ENCODE measurements around the gene RNF144B.

The RNF144B gene

DNA sequence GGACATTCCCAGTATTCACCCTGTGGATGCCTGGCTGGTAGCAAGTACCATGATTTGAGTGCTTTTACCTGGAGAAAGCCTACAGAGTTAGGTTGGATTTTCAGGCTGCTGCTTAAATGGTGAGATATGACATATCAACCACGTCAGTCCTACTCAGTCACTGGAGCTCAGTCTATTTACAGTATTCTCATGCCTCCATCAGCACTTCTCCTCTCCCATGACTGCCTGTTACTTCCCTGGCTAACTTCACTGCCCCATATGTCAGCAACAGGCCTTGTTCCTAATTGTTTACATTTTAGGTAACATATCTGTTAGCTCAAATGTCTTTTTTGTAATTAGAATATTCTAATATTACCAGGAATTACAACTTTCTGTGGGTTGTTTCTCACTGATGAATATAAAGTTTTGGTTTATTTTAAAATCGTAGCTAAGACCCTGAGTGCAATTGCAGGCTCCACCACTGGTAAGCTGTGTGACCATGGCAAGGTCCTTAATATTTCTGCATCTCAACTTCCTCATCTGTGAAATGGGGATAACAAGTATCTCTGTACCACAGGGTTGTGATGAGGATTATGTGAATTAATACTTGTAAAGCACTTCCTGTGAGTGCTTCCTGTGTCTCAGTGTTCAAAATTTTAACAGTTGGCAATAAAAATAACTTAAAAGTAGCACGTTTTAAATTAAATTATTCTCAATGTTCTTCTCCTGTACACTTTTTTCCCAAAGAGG is 54.3 kb downstream of the RNF144B start:
- TF ChIP-seq SPI1 (IDR thresholded peaks at IDR 0.05; ENCODE audit: borderline replicate concordance, low read depth) = no peak
- TF ChIP-seq REST (IDR thresholded peaks at IDR 0.05; ENCODE audit: insufficient replicate concordance, low read depth) = no peak
- no peak for TF ChIP-seq GABPA (IDR thresholded peaks at IDR 0.05; ENCODE audit: low read depth)
- TF ChIP-seq POLR2AphosphoS5 (IDR thresholded peaks at IDR 0.05; ENCODE audit: low read depth) = no peak
- TF ChIP-seq CTCF (IDR thresholded peaks at IDR 0.05; ENCODE audit: insufficient read depth, low read length) = no peak
- Histone ChIP-seq H3K27ac (replicated peaks) (no peak overlapping the region), H3K4me3 (replicated peaks; ENCODE audit: insufficient read depth, low read length) (no peak overlapping the region), H3K27me3 (ENCODE audit: insufficient read depth, poor library complexity, severe bottlenecking) (no peaks in the 10 kb centered on the region)
- DNase-seq (ENCODE audit: low read depth in 1 of 2, low spot score in 1 of 2) = no peak

DNA sequence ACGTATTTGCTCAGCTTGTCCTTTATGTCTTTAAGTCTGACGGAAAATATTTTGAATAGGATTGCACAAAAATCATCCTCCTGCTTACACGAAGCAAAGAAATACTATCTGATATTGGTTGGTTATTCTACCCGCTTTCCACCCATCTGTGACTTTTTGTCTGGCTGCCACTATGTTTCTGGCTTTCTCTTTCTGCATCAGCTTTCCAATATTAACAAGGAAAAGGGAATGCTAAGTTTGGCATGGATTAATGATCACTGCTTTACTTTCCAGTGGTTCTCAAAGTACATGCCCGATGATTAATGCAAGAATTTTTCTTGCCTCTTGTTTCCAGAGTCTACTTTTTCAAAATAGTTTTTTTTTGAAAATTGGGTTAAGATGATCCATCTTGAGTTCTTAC is 57.0 kb downstream of the RNF144B start:
- DNase-seq (ENCODE audit: low read depth in 1 of 2, low spot score in 1 of 2) = no peak
- Histone ChIP-seq H3K27ac (replicated peaks) (no peak overlapping the region), H3K4me3 (replicated peaks; ENCODE audit: insufficient read depth, low read length) (no peak overlapping the region), H3K27me3 (ENCODE audit: insufficient read depth, poor library complexity, severe bottlenecking) (no peaks in the 10 kb centered on the region)
- TF ChIP-seq POLR2AphosphoS5 (IDR thresholded peaks at IDR 0.05; ENCODE audit: low read depth) (no peak), CTCF (IDR thresholded peaks at IDR 0.05; ENCODE audit: insufficient read depth, low read length) (no peak), SPI1 (IDR thresholded peaks at IDR 0.05; ENCODE audit: borderline replicate concordance, low read depth) (no peak), GABPA (IDR thresholded peaks at IDR 0.05; ENCODE audit: low read depth) (no peak), REST (IDR thresholded peaks at IDR 0.05; ENCODE audit: insufficient replicate concordance, low read depth) (no peak)

GRCh38 chr6:18445228-18445627 is 58.1 kb downstream of the RNF144B start:
- Histone ChIP-seq H3K27ac (replicated peaks) (no peak overlapping the region), H3K4me3 (replicated peaks; ENCODE audit: insufficient read depth, low read length) (no peak overlapping the region), H3K27me3 (ENCODE audit: insufficient read depth, poor library complexity, severe bottlenecking) (no peaks in the 10 kb centered on the region)
- no peak for DNase-seq (ENCODE audit: low read depth in 1 of 2, low spot score in 1 of 2)
- no peak for TF ChIP-seq SPI1 (IDR thresholded peaks at IDR 0.05; ENCODE audit: borderline replicate concordance, low read depth)
- no peak for TF ChIP-seq CTCF (IDR thresholded peaks at IDR 0.05; ENCODE audit: insufficient read depth, low read length)
- TF ChIP-seq GABPA (IDR thresholded peaks at IDR 0.05; ENCODE audit: low read depth) = no peak

DNA sequence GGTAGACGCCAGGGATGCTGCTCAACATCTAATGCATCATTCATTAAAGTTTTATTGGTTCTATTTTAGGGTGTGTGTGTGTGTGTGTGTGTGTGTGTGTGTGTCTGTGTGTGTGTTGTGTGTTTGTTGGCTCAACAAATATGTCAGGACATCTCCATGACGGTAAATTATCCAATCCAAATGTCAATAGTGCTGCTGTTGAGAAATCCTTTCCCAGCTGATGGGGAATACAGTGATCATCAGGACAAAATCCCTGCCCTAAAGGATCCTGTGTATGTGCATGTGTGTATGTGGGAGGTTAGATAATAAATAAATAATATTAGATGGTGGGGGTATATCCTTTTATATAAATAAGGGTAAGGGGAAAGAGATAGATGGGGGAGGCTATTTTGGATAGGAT is 59.6 kb downstream of the RNF144B start:
- DNase-seq (ENCODE audit: low read depth in 1 of 2, low spot score in 1 of 2) = no peak
- Histone ChIP-seq H3K27ac (replicated peaks) (no peak overlapping the region), H3K27me3 (ENCODE audit: insufficient read depth, poor library complexity, severe bottlenecking) (no peaks in the 10 kb centered on the region), H3K4me3 (replicated peaks; ENCODE audit: insufficient read depth, low read length) (no peak overlapping the region)
- TF ChIP-seq POLR2AphosphoS5 (IDR thresholded peaks at IDR 0.05; ENCODE audit: low read depth) (no peak), CTCF (IDR thresholded peaks at IDR 0.05; ENCODE audit: insufficient read depth, low read length) (no peak), REST (IDR thresholded peaks at IDR 0.05; ENCODE audit: insufficient replicate concordance, low read depth) (no peak), SPI1 (IDR thresholded peaks at IDR 0.05; ENCODE audit: borderline replicate concordance, low read depth) (no peak), GABPA (IDR thresholded peaks at IDR 0.05; ENCODE audit: low read depth) (no peak)

All from HL-60 (cell line).